NCI-H748 (cell line): Measurements from ENCODE around the gene TRIO.
A peak's percentile ranks its signal among the peaks of the same experiment; 100 is the strongest.

Source experiments
- DNase-seq: peaks from one replicate; lab custom pipeline; 2025; ENCODE audit not compliant: unreplicated experiment; lab: John Stamatoyannopoulos, UW

TRIO gene

GRCh38 chr5:14351086-14351661, 208.0 kb downstream of the TRIO start:
- no peak for DNase-seq

DNA sequence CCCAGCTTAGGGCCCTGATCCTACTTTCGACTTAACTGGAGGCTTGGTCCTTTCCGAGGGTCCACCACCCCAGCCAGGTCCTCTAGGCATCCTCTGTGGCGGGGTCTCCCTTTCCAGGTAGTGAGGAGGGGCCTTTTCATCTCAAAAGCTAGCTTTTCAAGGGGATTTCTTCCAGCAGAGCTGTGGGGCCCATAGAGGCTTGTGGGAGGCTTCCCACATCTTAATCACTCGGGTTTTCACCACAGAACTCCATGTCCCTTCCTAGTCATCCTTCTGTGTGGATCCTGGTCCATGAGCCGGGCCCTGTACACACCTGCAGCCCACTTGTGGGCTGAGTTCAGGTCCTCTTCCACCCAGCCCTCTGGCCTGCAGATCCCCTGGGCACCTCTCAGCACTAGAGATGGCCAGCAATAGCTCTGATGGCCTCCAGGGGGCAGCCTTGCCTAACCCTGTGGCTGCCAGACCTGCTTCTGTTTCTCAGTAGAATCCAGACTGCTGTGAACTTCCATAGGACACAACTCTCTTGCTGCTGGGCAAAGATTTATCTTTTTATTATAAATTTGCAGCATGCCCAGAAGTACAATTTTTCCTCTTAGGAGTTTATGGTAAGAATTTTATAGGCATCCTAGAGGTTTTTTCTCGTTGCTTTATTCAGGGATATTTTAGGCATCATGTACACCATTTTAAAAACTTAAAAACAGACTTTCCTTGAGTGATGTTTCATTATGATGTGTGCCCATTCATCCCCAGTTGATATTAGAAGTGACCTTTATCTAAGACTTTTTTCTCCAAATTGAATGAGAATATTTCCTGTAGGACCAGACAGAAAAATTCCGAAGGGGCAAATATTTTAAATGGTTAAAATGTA, 208.9 kb downstream of the TRIO start:
- DNase-seq: peak; percentile 83

DNA sequence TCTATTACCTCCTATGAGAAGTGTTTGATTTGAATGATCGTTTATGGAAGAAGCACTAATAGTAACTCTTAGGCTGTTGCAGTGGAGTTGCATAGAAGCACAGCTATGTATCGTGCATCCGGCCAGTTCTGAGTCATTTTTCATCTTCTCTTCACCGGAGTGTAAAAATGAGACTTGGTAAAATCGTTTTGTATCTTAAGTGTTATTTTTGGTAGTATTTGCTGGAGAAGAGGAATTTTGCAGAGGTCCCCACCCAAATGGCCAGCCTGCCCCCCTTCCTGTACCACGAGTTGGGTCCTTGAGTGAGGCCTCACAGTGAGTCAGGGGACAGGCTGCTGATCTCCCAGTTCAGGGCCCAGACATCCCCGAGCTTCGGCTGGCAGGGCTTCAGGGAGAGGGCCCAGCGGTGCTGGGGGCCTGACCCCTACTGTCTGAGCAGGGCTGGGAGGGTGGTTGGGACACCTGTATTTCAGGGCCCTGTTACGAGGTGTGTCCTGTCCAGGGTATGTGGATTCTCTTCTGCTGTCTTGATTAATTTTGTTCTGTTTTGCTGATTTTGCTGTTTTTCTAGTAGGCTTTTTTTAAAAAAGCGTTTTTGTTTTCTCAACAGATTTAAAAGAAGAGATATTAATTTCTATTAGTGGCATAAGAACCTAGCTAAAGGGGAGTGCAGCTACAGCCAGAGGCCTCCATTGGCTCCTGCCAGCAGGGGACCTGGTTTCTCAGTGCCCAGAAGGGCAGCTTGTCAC, 210.8 kb downstream of the TRIO start:
- no peak for DNase-seq

GRCh38 chr5:14355391-14355790, 212.2 kb downstream of the TRIO start:
- no peak for DNase-seq

- no peak for DNase-seq
Measured at GRCh38 chr5:14356305-14356704, 213.2 kb downstream of the TRIO start.

GRCh38 chr5:14357441-14357840, 214.3 kb downstream of the TRIO start:
- DNase-seq: no peak

GRCh38 chr5:14357851-14358250, 214.7 kb downstream of the TRIO start:
- no peak for DNase-seq

DNA sequence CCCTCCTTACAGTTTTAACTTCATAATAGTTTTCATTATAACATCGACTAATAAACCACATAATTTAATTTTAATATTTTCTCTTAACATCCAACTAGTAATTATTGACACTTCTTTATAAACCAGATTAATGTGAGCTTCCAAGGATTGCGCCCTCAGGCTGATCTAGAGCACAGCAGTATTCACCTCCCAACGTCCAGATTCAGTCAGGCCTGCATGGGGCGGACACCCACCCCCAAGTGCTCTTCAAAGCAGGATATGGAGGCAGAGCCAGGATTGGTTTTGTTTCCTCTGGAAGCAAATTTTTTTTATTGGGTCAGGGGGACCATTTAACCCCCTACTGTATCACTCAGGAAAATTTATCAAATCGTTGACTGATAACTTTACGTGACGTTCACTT, 215.4 kb downstream of the TRIO start:
- DNase-seq: no peak

GRCh38 chr5:14359069-14360043, 216.2 kb downstream of the TRIO start:
- DNase-seq: no peak

DNA sequence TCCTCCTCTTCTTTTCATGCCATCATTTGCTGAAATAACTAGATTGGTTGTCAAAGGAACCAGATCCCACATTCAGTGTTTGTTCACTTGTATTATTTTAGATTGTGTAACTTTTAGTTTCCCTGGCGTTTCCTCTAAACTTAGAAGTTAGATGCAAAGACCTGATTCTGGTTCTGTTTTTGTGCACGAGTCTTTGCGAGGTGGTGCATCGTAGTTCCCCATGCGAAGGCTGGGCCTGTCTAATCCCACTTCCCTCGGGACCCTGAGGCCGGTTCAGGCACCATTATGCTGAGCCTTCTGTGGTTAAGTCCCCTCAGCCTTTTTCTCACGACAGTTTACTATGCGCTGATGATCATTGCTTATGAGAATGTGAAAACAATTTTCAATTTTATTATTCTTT, 219.3 kb downstream of the TRIO start:
- no peak for DNase-seq

DNA sequence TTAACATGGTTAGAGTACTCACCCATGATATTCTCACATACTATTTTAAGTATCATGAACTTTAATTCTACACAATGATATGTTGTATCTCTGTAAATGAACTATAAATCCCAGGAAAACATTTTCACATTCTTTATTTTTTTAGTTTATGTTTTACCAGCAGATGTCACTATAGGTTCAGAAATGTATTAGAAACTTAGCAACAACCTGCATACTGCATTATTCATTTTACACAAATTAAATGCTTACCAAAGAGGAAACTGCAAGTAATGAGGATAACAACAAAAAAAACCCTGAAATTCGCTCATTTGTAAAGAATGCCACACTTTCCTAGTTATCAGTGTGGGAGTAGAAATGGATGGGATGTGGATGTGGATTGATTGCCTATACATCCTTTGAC, 221.0 kb downstream of the TRIO start:
- peak; percentile 68 for DNase-seq

DNA sequence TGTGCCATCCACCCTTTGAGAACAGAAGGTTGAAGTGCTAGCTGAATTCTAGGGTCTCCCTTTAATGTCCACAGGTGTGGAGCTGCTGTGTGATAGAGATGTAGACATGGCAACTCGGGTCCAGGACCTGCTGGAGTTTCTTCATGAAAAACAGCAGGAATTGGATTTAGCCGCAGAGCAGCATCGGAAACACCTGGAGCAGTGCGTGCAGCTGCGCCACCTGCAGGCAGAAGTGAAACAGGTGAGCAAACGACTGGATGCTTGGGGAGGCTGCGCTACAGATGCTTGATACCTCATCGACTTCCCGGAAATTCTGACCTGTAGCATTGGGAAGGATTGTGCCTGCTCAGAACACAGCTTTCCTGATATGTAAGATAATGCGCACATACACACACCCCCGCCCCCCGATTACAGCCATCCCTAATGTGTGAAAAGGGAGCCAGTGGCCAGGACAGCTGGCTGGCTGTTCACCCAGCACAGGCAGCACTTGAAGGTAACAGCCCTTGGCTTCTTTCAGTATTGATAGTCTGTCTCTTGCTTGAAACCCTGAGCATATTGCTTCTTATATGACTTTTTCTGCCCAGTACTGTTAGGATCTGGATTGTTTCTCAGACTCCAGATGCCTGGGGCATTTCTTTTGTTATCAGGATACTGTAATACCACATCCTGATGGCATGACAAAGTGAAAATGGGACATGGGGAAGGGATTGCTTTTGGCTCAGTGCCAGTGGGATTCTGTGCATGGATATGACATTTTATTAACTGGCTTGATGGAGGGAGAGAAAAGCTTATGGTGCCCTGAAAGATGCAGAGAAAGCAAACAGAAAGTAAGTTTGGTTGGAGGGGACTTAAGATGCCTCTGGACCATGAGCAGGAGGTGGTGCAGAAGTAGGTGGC, 221.7 kb downstream of the TRIO start:
- DNase-seq: peak; percentile 86

DNA sequence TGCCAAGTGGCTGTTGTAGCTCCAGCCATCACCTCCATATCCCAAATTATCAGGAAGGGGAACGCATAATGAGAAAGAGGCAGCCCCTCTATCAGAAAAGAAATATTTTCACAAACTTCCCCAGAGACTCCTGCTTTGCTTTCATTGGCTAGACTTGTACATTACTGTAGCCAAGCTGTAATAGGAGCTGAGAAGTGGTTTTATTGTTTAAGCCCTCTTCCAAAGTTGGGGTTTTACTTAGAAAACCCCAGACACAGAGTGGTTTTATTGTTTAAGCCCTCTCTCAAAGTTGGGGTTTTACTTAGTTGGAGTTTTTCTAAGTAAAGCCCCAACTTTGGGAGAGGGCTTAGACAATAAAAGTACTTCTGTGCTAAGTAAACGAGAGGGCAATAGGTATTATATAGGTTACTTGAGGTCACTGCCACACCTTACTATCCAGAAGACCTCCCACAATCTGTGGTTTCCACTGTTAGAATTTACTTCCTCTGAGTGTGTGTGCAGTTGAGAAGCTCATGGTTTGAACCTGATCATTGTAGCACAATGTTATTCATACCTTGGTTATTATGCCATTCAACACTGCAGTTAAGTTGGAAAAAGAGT, 222.8 kb downstream of the TRIO start:
- DNase-seq: no peak

DNA sequence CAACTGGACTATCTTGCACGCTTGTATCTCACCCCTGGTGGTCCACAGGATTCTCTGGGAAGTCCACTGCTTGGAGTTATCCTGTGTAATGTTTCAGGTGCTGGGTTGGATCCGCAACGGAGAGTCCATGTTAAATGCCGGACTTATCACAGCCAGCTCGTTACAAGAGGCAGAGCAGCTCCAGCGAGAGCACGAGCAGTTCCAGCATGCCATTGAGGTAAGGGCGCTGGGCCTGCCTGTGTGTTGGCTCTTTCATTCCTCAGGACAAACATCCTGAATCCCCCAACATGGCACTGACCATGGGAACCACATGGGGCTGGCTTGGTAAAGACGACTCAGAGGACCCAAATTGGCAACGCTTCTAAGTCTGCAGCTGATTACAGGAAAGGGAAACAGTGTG, 223.6 kb downstream of the TRIO start:
- no peak for DNase-seq

GRCh38 chr5:14367364-14367763, 224.2 kb downstream of the TRIO start:
- no peak for DNase-seq

GRCh38 chr5:14369780-14370179, 226.6 kb downstream of the TRIO start:
- no peak for DNase-seq

- no peak for DNase-seq
Measured at GRCh38 chr5:14370386-14370785, 227.2 kb downstream of the TRIO start.

GRCh38 chr5:14373685-14374084, 230.5 kb downstream of the TRIO start:
- no peak for DNase-seq

DNA sequence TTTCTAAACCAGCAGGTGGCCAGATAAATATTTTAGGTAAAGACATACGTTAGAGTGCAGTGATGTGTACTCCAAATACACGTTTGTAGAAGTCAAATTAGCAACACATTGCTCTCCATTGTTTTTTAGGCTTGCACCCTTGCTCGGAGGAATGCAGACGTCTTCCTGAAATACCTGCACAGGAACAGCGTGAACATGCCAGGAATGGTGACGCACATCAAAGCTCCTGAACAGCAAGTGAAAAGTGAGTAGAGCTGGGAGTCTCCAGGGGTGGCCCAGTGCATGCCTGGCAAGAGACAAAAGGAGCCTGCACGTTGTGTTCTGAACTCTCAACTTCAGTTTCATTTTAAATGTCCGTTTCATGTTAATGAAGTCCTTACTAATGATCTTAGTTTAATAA, 231.0 kb downstream of the TRIO start:
- DNase-seq: no peak
